Keratinocyte (primary cell): ENCODE data around the gene C1orf50. TPM values are rescaled to one million over a fixed set of nuclear protein-coding genes. Genes with fewer than 3 reads are reported as not detected.

Experiments
- DNase-seq: peaks from one replicate; pipeline ENCODE4 v3.0.0-alpha.2; 2011; ENCODE audit warnings: low read depth, missing footprints, low spot score
- FAIRE-seq: peaks from 2 replicates; lab custom pipeline; 2011; peaks lifted over from hg19 to GRCh38; lab: Jason Lieb, UNC
- H2AFZ ChIP-seq: 2 replicates; pipeline ENCODE4 v1.6.0; 2012; ENCODE audit warnings: low read length, control low read depth, inconsistent platforms; ENCODE audit not compliant: control insufficient read depth
- H3K27ac ChIP-seq: 2 replicates; pipeline ENCODE4 v1.5.1; 2011; ENCODE audit warnings: low read length; ENCODE audit not compliant: control insufficient read depth, insufficient read depth
- H3K27me3 ChIP-seq: 3 replicates; pipeline ENCODE4 v1.6.0; 2011; ENCODE audit warnings: low read length; ENCODE audit not compliant: control insufficient read depth, insufficient read depth; ENCODE audit errors: extremely low read depth
- H3K36me3 ChIP-seq, 2 experiments: 2 replicates in 1 of 2; 3 replicates in 1 of 2; pipeline ENCODE4 v1.5.1; 2011; ENCODE audit warnings: low read length in 2 of 2, mild to moderate bottlenecking in 1 of 2; ENCODE audit not compliant: control insufficient read depth in 2 of 2, insufficient read depth in 2 of 2; ENCODE audit errors: extremely low read depth in 1 of 2
- H3K4me1 ChIP-seq: 3 replicates; pipeline ENCODE4 v1.5.1; 2011; ENCODE audit warnings: low read length; ENCODE audit not compliant: control insufficient read depth, insufficient read depth; ENCODE audit errors: extremely low read depth
- H3K4me2 ChIP-seq: 3 replicates; pipeline ENCODE4 v1.6.0; 2011; ENCODE audit warnings: low read depth, low read length; ENCODE audit not compliant: control insufficient read depth, insufficient read depth; ENCODE audit errors: extremely low read depth
- H3K4me3 ChIP-seq, 3 experiments: fragments of 200-600 bp in 1 of 3; sonication (generic) in 1 of 3; 2 replicates in 2 of 3; 3 replicates in 1 of 3; pipeline ENCODE4 v1.5.1; 2011 to 2016; ENCODE audit warnings: low read length in 3 of 3, mild to moderate bottlenecking in 3 of 3, control low read depth in 2 of 3, inconsistent platforms in 1 of 3, low read depth in 1 of 3, mixed read lengths in 1 of 3, mixed run types in 1 of 3, moderate library complexity in 1 of 3; ENCODE audit not compliant: control insufficient read depth in 2 of 3, insufficient read depth in 2 of 3; ENCODE audit errors: extremely low read depth in 1 of 3
- H3K79me2 ChIP-seq: 2 replicates; pipeline ENCODE4 v1.6.0; 2012; ENCODE audit warnings: low read length; ENCODE audit not compliant: control insufficient read depth, insufficient read depth
- H3K9ac ChIP-seq: 3 replicates; pipeline ENCODE4 v1.6.0; 2011; ENCODE audit warnings: low read length; ENCODE audit not compliant: control insufficient read depth, insufficient read depth; ENCODE audit errors: extremely low read depth
- H3K9me1 ChIP-seq: 3 replicates; pipeline ENCODE4 v1.6.0; 2011; ENCODE audit warnings: low read length; ENCODE audit not compliant: control insufficient read depth, insufficient read depth; ENCODE audit errors: extremely low read depth
- H3K9me3 ChIP-seq: 2 replicates; pipeline ENCODE4 v1.5.1; 2012; ENCODE audit warnings: low read depth, low read length; ENCODE audit not compliant: control insufficient read depth
- H4K20me1 ChIP-seq: 3 replicates; pipeline ENCODE4 v1.6.0; 2011; ENCODE audit warnings: low read length; ENCODE audit not compliant: control insufficient read depth, insufficient read depth; ENCODE audit errors: extremely low read depth
- EZH2 ChIP-seq: IDR thresholded peaks from one replicate; pipeline ENCODE4 v1.6.1; 2012; ENCODE audit warnings: inconsistent platforms, mild to moderate bottlenecking, low read length, moderate library complexity
- dilution Hi-C: fragments of 300-500 bp; cut with MboI; formaldehyde crosslinking; loops from one replicate; pipeline ENCODE4 v1.7.0; 2020; ENCODE audit warnings: low sequenced_read_pairs; ENCODE audit not compliant: extremely low pct_ligation_motif_present
- polyA plus RNA-seq, 5 experiments: library from polyadenylated mRNA; depleted of rRNA in 3 of 5; stranded (reverse) in 3 of 5; stranded (forward) in 1 of 5; unstranded in 1 of 5; fragments of >200 nt; gene quantifications; 1 replicate in 1 of 5; 2 replicates in 3 of 5; 3 replicates in 1 of 5; pipeline versions ENCODE4 v1.2.1 to v1.2.3, GENCODE V29; 2011 to 2012; ENCODE audit warnings: missing spikeins in 2 of 5, low read depth in 1 of 5, low replicate concordance in 1 of 5
- TF ChIP-seq, protein P1 (sequence below), 3 experiments: IDR thresholded peaks in 1 of 3; conservative IDR thresholded peaks in 1 of 3; optimal IDR thresholded peaks in 1 of 3; 2 replicates in 2 of 3; 3 replicates in 1 of 3; pipeline versions ENCODE3 to v1.5.1; 2011; ENCODE audit warnings: low read length in 3 of 3, mild to moderate bottlenecking in 3 of 3, moderate library complexity in 2 of 3, control low read depth in 1 of 3, inconsistent platforms in 1 of 3; ENCODE audit not compliant: insufficient read depth in 2 of 3; ENCODE audit errors: extremely low read depth in 1 of 3

Gene C1orf50
- polyA plus RNA-seq, 1 donor (not counting 4 experiments of a cell fraction or from before 2014, with no cell fraction given) = 9.6 TPM

DNA sequence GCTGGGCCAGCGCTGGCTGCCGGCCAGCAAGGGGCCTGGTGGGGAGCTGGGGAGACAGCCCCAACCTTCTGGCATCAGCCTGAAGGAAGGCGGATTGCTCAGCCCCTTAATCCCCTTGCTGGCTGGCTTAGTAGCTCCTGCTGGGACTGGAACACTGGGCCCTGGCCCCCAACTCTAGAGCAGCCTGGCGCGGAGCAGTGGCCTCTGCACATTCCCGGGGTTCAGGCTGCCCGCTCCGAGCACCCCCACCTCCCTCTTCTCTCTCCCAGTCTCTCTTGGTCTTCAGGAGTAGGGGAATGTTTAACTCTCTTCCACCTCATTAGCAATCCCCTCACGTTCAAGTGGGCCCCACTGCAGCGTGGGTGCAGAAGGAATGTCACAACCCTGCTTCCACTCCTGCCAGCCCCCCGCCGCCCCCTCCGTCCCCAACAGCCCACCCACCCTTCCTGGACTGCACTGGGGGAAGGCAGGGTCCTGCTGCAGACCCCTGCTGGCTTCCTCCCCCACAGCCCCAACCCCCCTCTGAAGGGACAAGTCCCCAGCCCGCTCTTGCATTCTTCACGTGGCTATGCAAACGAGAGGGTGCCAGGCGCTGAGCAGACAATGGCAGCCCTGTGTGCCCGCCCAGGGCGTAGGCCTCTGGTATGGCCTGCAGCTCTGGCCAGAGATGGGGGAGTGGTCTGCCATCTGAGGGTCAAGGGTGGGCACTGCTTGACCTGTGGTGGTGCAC is 26.0 kb upstream of the C1orf50 start:
- Histone ChIP-seq H3K9me1 (peaks cover 2% of the 10 kb centered on the region), H3K79me2 (no peaks in the 10 kb centered on the region), H3K27me3 (no peaks in the 10 kb centered on the region), H3K4me2 (no peak overlapping the region), H4K20me1 (no peaks in the 10 kb centered on the region), H3K36me3 (no peaks in the 10 kb centered on the region), H3K9ac (no peak overlapping the region), H3K27ac (no peak overlapping the region), H3K4me3 (no peak overlapping the region), H2AFZ (no peak overlapping the region), H3K4me1 (peaks cover 38% of the 10 kb centered on the region), H3K9me3 (no peaks in the 10 kb centered on the region)
- TF ChIP-seq, protein P1, sequence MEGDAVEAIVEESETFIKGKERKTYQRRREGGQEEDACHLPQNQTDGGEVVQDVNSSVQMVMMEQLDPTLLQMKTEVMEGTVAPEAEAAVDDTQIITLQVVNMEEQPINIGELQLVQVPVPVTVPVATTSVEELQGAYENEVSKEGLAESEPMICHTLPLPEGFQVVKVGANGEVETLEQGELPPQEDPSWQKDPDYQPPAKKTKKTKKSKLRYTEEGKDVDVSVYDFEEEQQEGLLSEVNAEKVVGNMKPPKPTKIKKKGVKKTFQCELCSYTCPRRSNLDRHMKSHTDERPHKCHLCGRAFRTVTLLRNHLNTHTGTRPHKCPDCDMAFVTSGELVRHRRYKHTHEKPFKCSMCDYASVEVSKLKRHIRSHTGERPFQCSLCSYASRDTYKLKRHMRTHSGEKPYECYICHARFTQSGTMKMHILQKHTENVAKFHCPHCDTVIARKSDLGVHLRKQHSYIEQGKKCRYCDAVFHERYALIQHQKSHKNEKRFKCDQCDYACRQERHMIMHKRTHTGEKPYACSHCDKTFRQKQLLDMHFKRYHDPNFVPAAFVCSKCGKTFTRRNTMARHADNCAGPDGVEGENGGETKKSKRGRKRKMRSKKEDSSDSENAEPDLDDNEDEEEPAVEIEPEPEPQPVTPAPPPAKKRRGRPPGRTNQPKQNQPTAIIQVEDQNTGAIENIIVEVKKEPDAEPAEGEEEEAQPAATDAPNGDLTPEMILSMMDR (optimal IDR thresholded peaks at IDR 0.05 in 1 of 3, IDR thresholded peaks at IDR 0.05 in 1 of 3, conservative IDR thresholded peaks at IDR 0.05 in 1 of 3; ENCODE audit: extremely low read depth in 1 of 3, insufficient read depth in 2 of 3, low read length in 3 of 3) = no peak
- TF ChIP-seq EZH2 = no peak
- dilution Hi-C loops = no loop called here
- DNase-seq (no peak), FAIRE-seq (no peak)

DNA sequence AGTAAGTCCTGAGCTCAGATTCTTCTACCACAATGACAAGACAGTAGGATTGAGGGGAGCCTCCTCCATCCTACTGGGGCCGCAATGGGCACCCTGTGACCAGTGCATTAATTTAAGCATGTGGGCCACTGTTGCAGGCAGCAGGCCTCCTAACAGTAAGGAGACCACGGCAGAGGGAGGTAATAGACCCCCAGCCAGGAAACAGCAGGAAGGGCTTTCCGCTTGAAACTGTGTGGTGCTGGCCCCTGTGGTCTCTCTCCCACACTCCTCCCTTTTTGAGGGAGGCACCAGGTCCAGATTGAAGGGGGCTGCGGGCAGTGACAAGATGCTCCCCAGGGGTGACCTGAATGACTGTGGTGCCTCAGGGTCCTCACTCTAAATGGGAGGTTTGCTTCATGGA is 25.3 kb upstream of the C1orf50 start:
- dilution Hi-C loops = no loop called here
- no peak overlapping the region for H3K9ac ChIP-seq
- no peaks in the 10 kb centered on the region for H3K79me2 ChIP-seq
- H3K4me3 ChIP-seq = no peak overlapping the region
- no peaks in the 10 kb centered on the region for H3K9me3 ChIP-seq
- peaks cover 0 to 6% of the 10 kb centered on the region in 2 experiments for H3K36me3 ChIP-seq
- no peaks in the 10 kb centered on the region for H3K27me3 ChIP-seq
- no peak overlapping the region for H3K27ac ChIP-seq
- H3K4me2 ChIP-seq = no peak overlapping the region
- TF ChIP-seq, protein P1 (optimal IDR thresholded peaks at IDR 0.05 in 1 of 3, IDR thresholded peaks at IDR 0.05 in 1 of 3, conservative IDR thresholded peaks at IDR 0.05 in 1 of 3; ENCODE audit: extremely low read depth in 1 of 3, insufficient read depth in 2 of 3, low read length in 3 of 3) = no peak
- TF ChIP-seq EZH2 = no peak
- H2AFZ ChIP-seq = no peak overlapping the region
- no peak for DNase-seq
- no peak for FAIRE-seq
- H4K20me1 ChIP-seq = no peaks in the 10 kb centered on the region
- H3K4me1 ChIP-seq = peaks cover 31% of the 10 kb centered on the region
- H3K9me1 ChIP-seq = peaks cover 2% of the 10 kb centered on the region
